Measurements from ENCODE around the gene IFITM5.
"Not testable (repeated sequence)": the region's sequence is repeated elsewhere in the genome, so short reads cannot be mapped to it uniquely, and the experiment has no call there.

The IFITM5 gene

DNA sequence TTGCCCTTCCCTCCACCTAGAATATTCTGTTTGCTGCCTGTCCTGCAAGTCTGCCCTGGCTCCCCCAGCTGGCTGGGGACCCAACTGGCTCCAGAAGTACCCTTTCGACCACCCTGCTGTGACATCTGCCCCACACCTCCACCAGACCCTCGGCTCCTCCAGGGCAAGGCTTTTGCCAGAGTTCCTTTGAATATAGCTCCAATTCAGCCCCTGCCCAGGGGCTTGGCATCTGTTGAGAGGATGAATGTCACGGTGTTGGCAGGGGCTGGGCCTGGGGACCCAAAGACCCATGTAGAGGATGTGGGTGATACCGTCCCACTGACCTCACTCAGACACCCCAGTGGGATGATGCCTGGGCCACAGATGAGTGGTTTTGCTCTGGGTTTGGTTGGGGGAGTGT is 17.2 kb downstream of the IFITM5 start:
- no peak for DNase-seq

DNA sequence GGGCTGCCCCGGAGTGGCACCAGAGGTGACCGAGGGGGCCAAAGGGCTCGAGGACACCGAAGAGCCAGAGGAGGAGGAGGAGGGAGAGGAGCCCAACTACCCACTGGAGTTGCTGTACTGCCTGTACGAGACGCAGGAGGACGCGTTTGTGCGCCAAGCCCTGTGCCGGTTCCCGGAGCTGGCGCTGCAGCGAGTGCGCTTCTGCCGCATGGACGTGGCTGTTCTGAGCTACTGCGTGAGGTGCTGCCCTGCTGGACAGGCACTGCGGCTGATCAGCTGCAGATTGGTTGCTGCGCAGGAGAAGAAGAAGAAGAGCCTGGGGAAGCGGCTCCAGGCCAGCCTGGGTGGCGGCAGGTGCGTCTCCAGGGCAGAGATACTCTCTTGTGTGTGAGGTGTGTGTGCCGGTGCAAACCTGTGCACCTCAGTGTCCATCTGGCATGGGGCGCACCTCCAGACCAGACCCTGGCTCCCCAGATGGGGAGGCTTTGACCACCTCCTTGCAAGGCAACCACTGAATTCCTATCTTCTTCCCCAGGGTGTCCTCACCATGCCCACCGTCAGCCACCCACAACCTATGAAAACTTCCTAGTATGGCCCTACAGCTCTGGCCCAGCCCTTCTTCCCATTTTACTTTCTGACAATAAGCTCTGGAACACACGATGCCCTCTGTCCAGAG is 17.7 kb downstream of the IFITM5 start:
- no peak for DNase-seq

DNA sequence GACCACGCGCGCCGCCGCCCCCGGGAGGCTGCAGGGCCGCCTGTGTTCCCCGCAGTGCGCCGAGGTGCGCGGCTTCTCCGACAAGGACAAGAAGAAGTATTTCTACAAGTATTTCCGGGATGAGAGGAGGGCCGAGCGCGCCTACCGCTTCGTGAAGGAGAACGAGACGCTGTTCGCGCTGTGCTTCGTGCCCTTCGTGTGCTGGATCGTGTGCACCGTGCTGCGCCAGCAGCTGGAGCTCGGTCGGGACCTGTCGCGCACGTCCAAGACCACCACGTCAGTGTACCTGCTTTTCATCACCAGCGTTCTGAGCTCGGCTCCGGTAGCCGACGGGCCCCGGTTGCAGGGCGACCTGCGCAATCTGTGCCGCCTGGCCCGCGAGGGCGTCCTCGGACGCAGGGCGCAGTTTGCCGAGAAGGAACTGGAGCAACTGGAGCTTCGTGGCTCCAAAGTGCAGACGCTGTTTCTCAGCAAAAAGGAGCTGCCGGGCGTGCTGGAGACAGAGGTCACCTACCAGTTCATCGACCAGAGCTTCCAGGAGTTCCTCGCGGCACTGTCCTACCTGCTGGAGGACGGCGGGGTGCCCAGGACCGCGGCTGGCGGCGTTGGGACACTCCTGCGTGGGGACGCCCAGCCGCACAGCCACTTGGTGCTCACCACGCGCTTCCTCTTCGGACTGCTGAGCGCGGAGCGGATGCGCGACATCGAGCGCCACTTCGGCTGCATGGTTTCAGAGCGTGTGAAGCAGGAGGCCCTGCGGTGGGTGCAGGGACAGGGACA is 18.4 kb downstream of the IFITM5 start:
- no peak for DNase-seq

DNA sequence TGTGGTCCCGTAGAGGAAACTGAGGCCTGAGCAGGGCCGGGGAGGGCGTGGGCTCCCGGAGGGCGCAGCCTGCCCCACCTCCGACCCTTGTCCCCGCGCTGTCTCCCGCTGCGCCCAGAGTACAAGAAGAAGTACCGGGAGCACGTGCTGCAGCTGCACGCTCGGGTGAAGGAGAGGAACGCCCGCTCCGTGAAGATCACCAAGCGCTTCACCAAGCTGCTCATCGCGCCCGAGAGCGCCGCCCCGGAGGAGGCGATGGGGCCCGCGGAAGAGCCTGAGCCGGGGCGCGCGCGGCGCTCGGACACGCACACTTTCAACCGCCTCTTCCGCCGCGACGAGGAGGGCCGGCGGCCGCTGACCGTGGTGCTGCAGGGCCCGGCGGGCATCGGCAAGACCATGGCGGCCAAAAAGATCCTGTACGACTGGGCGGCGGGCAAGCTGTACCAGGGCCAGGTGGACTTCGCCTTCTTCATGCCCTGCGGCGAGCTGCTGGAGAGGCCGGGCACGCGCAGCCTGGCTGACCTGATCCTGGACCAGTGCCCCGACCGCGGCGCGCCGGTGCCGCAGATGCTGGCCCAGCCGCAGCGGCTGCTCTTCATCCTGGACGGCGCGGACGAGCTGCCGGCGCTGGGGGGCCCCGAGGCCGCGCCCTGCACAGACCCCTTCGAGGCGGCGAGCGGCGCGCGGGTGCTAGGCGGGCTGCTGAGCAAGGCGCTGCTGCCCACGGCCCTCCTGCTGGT is 19.2 kb downstream of the IFITM5 start:
- DNase-seq = no peak

DNA sequence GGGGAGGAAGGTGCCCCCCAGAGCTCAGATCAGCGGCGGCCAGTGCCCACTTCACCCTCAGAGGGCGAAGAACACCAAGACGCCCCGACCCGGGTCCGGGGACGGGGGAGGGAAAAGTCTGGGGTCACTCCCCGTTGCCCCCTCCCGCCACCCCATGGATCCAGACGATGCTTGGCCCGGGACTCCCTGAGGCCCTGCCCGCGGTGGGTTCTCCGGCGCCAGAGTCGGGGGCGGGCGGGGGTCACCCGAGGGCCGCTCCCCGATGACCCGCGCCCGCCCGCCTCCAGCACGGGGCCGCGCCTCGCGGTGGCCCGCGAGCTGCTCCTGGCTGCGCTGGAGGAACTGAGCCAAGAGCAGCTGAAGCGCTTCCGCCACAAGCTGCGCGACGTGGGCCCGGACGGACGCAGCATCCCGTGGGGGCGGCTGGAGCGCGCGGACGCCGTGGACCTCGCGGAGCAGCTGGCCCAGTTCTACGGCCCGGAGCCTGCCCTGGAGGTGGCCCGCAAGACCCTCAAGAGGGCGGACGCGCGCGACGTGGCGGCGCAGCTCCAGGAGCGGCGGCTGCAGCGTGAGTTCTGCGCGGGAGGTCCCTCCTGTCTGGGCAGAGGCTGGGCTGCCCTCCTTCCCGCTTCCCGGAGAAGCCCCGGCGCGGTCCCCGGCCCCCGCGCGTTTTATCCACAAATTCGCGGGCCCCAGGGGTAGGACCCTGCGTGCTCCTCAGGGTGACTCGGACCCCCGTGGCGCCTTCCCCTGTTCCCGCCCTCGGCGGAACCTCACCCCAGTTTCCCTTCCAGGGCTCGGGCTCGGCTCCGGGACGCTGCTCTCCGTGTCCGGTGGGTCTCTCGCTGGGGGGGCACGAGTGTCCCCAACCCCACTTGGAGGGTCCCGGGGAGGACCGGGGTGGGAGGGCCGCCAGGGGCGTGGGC is 20.0 kb downstream of the IFITM5 start:
- no peak for DNase-seq

DNA sequence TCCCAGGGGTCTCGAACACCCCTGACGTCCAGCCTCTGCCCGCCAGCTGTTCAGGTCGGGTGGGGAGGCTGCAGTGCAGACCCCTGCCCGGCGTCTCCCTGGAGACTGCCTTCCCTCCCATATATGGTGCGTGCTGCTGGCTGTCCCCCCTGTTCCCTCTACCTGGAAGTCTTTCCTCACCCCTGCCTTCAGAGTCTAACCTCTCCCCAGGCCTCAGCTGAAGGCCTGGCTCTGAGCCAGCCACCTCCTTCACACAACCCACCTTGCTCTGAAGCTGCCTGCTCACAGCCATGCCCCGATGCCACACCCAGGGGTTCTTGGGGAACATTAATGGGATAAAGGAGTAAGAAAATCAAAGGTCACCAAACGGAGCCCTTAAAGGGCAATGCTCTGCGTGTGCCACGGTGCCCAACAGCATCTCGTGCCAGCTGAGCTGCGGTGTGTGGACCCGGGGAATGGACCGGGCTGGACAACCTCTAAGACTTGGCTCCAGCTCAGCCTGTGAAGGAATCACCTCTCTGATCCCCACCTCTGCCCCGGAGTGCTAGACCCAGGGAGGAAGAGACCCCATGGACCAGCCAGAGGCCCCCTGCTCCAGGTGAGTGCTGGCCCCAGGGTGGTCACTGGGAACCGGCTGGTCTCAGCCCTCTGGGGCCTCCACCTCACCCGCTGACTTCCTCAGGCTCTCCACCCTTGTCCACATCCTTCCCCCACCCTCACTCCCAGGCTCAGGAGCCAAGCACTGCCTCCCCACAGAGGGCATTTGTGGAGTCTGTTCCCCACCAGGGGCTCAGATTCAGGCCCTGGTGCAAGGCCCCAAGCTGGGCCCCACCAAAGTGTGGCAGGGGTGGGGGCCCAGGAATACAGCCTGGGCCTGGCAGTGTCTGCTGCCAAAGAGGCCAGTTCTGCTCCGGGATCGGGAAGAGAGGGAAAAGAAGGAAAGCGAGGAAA is 21.1 kb downstream of the IFITM5 start, which contains the start of gene NLRP6:
Gene NLRP6 (plus strand): TSS at position 407 of the 951 bp plus-strand sequence. CDS start 163 bp downstream, at position 570.
- no peak for DNase-seq

DNA sequence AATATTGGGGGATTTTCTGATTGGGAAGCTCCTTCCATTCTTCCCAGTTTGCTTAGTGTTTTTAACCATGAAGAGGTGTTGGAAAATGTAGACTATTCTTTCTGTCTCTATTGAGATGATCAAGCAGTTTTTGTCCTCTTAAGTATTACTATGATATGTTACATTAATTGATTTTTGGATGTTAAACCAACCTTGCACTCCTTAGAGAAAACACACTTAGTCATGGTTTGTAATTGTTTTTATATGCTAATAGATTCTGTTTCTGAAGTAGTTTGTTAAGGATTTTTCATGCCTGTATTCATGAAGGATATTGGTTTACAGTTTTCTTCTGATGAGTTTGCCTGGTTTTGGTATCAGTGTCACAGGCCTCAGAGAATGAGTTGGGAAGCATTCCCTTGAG is 23.1 kb downstream of the IFITM5 start:
- DNase-seq = no peak

DNA sequence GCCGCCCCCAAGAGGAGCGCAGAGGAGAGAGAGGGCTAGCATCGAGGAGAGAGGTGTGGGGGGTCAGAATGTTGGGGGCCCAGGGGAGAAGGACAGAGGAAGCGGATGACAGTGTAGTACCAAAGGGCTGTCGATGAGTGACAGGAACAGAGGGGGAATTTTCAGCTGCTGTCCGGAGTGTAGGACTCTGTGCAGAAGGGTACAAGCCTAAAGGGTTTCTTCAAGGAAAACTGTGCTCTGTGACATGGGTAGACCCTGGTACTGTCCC is 26.5 kb downstream of the IFITM5 start:
- no peak for DNase-seq

DNA sequence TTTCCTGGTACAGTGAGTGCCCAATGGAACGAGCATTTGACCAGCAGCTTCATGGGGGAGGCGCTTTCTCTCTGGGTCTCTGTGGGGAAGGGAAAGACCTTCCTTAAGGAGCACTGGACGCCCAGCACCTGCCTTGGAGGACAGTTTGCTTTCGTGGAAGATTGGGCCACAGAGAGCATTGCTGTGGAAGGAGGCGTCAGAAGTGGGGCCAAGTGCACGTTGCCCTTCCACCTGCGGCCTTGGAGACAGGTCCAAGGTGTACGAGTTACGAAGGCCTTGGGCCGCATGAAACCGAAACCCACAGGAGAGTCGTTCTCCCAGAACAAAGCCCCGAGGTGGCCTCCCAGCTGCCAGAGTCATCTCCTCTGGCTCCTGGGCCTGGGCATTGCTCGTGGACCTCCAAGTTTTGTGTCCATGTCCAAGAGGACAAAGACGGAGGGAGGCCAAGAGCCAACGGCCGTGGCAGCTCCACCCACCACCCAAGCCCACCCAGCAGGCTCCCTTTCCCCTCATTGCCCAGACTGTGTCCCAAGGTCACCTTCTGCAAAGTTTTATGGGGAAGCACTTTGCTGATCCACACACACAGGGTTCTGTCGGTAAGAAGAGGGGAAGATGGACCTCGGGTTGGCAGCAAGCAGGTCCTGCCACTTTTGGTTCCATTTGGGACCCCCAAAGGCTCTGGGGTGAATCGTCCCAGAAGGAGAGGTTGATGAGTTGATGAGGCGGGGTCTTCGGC is 27.0 kb downstream of the IFITM5 start:
- DNase-seq = no peak

DNA sequence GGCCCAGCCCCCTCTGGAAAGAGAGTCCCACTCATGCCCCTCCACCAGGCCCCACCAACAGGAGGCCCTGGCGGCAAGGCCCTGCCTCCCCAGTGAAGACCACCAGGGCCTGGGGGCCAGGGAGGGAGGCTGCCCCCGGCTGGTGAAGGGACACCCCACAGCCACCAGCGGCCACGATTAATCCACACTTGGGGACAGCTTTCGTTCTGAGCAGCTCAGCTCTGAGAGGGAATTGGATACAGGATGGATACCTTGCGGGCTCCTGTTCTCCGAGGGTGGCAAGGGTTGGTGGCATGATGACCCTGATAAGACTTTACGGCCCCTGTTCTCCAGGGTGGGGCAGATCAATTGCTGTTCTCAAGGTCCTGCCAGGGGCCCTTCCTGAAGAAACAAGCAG is 28.0 kb downstream of the IFITM5 start:
- DNase-seq = no peak

DNA sequence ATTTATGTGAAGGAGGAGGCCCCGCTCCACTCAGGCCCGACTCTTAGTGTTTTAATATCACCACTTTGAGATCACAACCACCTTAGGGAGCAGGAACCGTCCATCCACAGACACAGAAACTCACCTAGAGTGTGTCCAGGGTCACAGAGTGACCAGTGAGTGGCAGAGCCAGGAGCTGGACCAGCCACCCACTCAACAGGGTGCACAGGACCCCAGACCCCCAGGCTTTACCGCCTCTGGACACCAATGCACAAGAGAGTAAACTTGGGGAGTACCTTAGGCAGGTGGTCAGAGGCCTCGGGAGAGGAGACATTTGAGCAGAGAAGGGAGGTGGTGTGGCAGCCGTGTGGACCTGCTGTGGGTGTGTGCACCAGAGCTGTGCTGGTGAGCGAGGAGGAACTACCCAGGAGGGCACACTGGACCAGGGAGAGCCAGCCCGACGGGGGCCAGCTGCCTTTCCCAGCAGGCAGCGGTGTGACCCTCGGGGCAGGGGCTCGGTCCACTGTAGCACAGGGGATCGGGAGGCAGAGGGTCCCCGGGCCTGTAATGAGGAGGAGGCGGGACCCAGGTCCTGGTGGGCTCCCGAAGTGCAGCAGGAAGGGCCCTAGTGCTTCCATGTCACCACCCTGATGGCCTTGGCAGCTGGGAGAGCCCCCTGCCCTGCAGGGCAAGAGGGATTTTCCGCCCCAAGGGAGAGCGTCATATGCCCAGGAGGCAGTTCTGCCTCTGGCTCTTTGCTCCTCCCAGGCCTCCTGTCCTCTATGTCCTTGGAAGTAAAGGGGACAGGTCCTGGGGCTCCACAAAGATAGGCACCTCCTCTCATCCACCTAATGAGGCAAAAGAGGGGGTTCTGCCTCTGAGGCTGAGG is 28.6 kb downstream of the IFITM5 start:
- DNase-seq = no peak

DNA sequence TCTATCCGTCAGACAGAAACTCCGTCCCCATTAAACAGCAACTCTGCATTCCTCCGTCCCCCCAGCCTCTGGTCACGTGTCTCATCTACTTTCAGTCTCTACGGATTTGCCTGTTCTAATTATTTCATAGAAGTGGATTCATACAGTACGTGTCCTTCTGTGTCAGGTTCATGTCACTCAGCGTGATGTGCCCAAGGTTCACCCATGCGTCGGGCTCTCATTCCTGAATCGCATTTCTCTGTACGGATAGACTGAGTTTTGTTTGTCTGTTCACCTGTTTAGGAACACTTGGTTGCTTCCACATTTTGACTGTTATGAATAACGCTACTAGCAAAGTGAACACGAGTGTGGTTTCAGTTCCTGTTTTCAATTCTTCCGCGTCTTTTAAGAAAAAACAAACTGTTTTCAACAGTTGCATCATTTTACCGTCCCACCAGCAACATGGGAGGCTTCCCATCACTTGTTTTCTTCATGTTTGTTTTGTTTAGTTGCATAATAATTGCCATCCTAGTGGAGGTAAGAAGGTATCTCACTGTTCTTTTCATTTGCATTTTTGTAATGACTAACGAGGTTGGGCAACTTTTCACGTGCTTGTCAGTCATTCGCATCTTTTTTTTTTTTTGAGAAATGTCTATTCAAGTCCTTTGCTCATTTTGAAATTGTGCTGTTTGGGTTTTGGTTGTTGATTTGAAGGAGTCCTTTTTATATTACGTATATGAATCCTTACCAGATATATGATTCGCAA is 30.0 kb downstream of the IFITM5 start:
- no peak for DNase-seq

DNA sequence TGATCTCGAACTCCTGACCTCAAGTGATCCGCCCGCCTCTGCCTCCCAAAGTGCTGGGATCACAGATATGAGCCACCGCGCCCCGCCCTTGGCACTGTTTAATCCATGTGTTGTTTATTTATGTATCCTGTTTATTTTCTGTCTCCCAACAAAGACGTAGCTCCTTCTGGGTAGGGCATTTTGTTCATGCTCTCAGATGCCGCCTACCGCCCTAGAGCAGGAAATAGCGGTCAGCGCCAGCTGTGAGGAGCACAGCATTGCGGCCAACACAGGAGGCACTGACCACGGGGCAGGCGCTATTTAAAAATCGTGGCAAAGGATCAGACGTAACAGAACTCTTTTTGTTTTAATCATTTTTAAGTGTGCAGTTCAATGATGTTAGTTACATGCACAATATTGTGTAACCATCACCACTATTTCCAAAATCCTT is 30.6 kb downstream of the IFITM5 start:
- DNase-seq = not testable (repeated sequence)

DNA sequence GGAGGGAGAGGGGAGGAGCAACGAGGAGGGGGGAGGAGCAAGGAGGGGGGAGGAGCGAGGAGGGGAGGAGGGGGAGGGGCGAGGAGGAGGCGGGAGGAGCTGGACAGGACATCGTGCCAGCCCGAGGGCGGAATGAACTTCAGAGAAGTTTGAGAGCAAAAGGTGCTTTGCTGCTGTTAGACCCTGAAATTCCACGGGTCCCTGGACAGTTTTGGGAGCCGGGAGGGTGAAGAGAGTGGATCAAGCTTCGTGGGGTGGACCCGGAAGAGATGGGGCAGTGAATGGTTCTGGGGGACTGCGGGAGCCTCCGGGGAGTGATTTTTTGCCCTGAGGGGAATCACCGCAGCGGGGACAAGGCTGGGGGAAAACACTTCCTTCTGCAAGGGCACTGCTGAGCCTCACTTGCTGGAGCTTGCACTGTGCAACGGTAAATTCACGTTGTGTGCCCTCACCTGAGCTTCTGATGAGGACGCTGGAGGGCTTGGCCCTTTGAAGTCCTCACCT is 31.8 kb downstream of the IFITM5 start:
- no peak for DNase-seq

DNA sequence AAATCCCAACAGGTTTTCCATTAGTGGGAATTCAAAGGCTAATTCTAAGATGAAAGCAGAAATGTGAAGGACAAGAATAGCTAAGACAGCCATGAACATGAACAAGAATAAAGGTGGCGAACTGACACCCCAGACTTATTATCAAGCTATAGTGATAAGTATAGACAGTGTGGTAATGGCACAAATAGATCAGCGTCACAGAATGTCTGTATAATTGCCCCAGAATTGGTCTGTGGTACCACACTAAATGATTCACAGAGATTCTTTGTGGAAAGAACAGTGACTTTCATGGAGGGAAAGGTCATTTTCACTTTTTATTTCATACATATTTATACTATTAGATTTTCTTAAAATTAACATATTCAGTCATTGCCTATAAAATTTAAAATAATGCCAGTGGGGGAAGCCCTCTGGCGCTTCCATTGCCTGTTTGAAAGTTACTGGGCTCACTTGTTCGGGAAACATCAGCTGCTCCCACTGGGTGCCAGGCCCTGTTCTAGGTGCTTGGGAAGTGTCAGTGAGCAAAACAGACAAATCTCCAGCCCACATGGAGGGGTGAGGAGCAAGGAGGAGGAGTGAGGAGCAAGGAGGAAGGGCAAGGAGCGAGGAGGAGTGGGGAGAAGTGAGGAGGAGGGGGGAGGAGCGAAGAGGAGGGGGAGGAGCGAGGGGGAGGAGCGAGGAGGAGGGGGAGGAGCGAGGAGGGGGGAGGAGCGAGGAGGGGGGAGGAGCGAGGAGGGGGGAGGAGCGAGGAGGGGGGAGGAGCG is 32.5 kb downstream of the IFITM5 start:
- no peak for DNase-seq

DNA sequence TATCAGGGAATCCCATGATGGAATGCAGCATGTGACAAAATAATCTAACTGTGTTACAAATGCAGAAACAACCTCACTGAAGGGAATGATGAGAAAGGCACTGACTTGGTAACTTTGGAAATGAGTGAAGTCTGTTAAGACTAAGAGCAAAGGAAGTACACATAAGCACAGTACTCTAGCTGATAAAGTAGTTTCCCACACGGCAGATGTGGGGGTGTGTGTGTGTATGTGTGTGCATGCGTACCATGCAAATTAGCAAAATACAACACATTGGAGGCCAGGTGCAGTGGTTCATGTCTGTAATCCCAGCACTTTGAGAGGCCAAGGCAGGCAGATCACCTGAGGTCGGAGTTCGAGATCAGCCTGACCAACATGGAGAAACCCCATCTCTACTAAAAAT is 37.7 kb downstream of the IFITM5 start:
- no peak for DNase-seq

DNA sequence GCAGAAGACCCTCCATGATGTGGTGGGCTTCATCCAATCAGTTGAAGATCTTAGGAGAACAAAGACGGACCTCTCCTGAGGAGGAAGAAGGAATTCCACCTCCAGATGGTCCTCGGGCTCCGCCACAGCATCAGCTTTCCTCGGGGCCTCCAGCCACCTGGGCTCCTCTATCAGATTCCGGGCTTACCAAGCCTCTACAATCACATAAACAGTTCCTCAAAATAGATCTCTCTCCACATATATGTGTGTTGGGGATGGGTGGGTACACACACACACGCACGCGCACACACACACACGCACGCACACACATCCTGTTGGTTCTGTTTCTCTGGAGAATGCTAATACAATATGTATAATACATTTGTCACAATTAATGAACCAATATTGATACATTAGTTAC is 39.9 kb downstream of the IFITM5 start:
- DNase-seq = no peak
